NCI-H146 (cell line): ENCODE measurements around the gene SSBP4.
A peak's percentile ranks its signal among the peaks of the same experiment; 100 is the strongest.
"Not testable (repeated sequence)": the region's sequence is repeated elsewhere in the genome, so short reads cannot be mapped to it uniquely, and the experiment has no call there.

Experiments
- DNase-seq: peaks from one replicate; lab custom pipeline; 2025; lab: John Stamatoyannopoulos, UW

Gene SSBP4

DNA sequence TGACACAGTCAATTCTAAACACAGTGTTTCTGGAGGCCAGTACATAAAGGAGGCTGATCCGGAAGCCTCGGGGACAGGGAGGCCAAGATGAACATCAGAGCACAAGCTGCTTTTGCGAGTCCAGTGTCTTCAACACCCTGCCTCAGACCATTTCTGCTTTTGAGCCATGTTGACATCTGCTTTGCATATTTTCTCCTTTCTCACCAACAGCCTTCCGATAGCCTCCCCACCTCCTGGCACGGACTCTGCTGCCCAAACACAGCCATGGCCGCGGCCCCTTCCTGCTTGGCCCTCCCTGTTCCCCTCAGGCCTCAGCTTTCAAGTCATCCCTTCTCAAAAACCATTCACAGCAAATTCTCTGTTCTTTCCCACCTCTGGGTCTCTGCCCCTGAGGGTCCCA is 25.4 kb upstream of the SSBP4 start:
- no peak for DNase-seq

DNA sequence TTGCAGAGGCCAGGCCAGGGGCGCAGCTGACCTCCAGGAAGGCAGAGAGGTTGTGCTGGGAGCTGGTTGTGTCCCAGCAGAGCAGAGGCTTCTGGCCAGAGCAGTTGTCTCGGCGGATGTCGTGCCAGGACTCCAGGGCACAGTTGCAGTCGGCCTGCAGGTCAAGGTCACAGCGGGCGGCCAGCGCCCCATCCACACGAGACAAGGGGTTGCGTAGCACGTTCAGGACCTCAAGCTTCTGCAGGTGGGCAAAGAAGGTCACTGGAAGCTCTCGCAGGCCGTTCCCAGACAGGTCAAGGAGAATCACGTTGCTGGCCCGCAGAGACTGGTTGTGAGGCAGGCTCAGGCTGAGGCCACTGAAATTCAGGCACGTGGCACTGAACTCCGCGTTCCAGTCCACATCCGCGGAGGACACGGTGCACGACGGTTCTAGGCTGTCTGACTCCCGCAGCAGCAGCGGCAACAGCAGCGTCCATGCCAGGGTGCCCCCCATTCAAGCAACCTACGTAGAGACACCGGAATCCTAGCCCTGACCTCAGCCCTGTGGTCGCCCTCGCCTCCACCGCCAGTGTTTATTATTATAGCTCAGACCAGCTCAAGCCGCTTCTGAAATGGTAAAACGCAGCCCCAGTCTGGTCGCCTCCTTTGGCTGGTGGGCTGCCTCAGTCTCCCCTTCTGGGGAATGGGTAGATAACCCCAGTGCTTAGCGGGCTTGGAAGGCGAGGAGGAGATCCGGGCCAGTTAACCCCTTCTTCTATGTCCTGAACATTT is 22.5 kb upstream of the SSBP4 start:
- no peak for DNase-seq

DNA sequence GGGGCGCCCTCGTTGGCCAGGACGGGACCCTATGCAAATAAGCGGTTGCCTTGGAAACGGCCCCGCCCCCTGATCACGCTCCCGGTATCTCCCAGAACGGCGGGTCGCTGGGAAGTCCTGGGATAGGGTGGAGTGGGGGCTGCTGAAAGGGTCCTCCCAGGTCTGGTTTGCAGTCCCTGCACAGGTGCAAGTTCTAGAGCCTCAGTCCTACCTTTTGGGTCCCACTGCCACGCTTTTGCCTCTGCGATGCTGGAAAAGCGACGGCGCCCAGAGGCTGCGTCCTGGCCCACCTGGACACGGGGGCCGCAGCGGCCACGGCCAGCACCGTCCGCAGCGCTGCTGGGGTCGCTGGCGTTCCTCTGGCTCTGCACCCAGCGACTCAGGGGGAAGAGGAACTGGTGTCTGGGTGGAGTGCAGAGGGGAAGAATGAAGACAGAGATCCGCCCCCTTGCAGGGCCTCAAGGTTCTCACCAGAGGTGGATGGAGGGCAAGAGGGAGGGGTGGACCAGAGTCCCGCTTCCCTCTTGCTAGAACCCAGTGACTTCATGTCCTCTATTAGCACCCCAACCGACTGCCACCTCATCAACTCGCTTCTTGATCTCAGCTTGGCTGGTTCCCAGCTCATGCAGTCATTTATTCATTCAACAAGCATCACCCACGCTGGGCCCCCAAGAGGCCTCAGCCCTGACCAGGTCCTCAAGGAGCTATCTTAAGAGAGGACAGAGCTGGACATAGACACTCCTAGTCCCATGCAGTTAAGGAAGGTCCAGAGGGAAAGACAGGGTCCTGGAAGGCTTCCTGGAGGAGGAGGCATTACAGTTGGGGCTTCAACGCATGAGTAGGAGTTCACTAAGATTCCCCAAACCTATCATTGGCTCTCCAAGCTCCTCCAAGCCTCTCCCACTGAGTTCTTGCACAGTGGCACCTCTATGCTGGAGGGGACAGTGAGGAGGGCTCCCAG is 21.7 kb upstream of the SSBP4 start, which contains the start of gene LRRC25:
LRRC25 (minus strand) TSS at position 381 of the 961 bp plus-strand sequence. CDS start 659 bp downstream, outside the sequence.
- peak; percentile 29 for DNase-seq

DNA sequence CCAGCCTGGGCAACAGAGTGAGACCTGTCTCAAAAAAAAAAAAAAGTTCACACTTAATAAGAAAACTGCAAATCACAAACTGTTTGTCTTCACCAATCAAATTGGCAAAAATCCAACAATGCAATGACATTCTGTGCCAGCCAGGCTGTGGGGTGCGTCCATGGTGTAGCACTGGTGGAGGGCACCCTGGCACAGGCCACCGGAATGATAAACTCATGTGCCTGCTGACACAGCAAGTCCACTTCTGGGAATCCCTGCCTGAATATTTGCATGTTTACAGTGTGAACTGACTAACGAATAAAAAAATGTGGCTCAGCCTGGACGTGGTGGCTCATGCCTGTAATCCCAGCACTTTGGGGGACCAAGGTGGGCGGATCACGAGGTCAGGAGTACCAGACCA is 20.2 kb upstream of the SSBP4 start:
- no peak for DNase-seq

DNA sequence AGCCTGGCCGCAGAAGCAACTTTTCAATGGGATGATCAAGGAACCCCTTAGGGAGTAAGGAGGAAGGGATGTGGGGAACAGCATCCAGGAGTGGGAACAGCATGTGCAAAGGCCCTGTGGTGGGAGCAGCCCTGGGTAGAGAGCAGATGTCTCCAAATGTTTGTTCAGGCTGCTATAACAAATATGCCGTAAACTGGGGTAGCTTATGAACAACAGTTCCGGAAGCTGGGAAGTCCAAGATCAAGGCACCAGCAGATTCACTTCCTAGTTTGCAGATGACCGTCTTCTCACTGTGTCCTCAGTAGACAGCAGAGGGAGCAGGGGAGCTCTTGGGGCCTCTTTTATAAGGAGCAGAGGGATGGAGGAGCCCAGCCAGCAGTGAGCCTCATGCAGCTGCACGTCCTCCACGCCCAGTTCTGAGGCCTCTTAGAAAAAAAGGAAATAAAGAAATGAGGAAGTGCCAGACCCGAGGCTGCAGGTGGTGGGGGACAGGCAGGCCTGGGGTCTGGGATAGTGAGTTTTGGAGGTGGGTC is 17.6 kb upstream of the SSBP4 start:
- peak; percentile 35 for DNase-seq

DNA sequence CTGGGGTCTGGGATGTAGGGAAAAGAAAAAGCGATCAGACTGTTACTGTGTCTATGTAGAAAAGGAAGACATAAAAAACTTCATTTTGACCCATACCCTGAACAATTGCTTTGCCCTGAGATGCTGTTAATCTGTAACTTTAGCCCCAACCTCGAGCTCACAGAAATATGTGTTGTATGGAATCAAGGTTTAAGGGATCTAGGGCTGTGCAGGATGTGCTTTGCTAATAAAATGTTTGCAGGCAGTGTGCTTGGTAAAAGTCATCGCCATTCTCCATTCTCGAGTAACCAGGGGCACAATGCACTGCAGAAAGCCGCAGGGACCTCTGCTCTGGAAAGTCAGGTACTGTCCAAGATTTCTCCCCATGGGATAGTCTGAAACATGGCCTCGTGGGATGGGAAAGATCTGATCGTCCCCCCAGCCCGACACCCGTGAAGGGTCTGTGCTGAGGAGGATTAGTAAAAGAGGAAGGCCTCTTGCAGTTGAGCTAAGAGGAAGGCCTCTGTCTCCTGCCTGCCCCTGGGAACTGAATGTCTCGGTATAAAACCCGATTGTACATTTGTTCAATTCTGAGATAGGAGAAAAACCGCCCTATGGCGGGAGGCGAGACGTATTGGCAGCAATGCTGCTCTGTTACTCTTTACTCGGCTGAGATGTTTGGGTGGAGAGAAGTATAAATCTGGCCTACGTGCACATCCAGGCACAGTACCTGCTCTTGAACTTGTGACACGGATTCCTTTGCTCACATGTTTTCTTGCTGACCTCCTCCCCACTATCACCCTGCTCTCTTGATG is 16.5 kb upstream of the SSBP4 start:
- DNase-seq, result not testable (repeated sequence)

DNA sequence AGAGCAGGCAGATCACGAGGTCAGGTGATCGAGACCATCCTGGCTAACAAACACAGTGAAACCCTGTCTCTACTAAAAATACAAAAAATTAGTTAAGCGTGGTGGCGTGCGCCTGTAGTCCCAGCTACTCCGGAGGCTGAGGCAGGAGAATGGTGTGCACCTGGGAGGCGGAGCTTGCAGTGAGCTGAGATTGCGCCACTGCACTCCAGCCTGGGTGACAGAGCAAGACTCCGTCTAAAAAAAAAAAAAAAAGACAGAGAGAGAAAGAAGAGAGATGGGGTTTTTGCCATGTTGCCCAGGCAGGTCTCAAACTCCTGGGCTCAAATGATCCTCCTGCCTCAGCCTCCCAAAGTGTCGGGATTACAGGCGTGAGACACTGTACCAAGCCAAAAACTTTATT is 13.4 kb upstream of the SSBP4 start:
- DNase-seq, result not testable (repeated sequence)

DNA sequence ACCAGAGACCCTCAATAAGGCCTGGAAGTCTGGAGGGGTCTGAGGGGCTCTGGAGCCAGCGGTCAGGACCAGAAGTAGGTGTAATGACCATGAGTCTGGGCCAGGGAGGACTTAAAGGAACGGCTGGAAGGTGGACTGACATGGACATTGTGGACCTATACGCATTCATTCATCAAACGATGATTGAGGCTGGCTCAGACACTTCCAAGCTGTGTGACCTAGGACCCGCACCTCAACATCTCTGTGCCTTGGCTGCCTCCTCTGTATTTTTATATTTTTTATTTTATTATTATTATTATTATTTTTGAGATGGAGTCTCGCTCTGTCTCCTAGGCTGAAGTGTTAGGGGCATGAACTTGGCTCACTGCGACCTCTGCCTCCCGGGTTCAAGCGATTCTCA is 12.4 kb upstream of the SSBP4 start:
- DNase-seq, result no peak

DNA sequence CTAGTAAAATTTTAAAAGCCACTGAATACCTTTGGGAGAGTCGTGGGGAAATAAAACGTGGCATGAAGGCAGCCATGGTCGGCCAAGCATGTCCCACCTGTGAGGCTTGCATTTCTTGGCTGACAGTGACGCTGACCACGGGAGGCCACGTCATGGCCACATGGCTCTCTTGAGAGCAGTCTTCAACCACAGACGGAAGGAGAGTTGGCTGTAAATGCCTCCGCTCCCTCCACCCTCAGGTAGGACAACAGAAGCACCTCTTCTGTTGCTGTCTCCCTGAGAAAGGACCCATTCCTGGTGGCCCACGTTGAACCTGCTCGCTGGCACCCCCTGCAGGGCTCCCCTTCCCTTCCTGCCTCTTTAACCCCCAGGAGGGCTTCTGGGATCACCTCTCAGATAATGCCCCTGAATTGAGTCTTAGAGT is 11.1 kb upstream of the SSBP4 start:
- DNase-seq, result peak; percentile 40

DNA sequence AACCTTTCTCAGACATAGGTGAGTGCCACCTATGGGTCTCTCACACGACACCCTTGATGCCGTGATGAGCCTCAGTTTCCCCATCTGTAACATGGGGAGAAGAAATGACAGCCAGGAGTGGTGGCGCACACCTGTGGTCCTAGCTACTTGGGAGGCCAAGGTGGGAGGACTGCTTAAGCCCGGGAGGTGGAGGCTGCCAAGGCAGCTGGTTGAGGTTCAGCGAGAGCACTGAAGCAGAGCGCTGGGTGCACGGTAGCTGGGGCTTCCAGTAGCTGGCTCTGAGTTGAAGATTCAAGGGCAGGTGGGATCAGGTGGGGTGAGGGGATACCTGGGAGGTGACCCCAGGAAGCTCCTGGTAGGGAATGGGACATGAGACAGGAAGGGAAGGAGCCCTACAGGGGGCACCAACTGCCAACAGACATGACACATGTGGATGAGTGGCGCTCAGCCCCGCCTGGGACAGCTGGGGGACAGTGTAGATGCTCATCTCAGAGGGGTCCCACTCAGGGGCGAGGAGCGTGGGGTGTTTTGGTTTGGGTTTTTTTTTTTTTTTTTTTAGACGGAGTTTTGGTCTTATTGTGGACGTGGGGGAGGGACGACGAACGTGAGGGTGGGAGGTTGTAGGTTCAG is 6.5 kb upstream of the SSBP4 start:
- DNase-seq, result no peak

DNA sequence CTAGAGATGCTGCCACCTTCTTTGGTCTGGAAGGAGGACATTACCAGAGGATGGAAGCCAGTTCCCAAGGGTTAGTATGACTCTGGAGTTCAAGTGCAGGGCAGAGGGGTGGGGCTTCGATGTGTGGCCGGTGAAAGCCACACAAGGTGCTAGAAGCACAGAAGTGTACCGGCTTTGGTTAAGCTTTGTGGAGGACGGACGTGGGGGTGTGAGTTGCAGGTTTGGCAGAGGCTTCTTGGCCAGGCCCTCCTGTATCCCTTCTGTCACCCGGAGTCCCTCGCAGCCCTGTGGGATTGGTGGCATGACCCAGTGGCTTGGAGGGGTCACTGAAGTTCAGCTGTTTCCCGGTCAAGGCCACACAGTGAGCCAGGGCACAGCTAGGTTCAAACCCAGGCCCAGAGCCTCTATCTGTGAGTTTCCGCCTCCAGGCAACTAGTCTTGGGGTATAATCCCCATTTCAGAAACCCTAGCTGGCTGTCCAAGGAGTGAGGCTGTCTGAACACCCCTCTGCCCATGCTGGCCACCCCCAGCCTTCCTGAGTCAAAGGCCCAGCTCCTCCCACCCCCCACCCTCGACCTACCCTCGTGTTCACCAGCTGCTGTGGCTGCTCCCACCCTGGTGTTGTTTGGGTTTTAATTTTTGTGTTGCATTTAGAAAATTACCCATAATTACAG is 4.6 kb upstream of the SSBP4 start:
- no peak for DNase-seq

DNA sequence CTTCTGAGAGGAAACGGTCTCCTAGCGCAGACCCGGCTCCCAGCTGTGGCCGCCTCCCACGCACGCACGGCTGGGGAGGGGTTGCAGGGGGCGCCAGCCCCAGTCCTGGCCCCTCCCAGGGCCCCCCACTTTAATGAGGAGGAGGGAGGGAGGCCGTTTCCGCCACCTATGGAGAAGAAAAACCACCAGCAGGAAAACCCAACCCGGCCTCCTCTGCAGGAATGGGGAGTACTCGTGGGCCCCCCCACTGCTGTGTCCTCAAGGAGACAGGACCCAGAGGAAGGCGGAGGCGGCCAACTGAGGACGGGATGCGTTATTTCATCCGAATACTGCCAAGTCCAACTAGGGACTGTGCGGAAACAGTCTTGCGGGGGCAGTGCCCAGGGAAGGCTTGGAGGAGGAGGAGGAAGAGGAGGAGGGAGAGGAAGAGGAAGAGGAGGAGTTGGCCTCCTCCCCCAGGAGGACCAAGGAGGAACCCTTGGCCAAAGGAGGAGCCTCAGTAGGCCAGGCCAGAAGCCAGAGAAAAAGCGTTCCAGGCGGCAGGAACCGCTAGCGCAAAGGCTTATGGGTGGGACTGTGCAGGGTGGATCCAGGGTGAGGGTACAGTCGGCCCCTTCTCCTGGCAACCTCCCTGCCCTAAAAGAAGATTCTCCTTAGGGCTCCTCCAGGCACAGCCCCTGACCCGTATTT is 3.9 kb upstream of the SSBP4 start:
- DNase-seq, result peak; percentile 81

DNA sequence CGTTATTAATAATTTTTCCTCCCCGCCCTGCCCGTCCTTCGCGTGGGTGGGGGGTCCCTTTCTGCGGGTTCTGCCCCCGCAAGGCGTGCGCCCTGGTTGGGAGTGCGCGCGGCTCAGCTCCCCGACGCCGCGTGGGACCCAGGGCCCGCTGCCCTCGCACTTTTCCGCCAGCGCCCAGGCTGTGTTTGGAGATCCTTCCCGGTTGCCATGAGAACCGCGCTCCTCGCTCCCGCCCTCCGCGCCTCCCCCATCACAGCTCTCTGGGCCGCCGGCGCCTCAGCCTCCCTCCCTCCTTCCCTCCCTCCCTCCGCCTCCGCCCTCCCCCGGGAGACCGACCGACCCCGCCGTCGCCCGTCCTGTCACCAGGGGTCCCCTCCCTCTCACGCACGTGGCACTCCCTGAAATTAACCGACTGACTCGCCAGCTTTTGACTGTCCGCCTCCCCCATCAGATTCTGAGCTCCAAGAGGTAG is 2.4 kb upstream of the SSBP4 start:
- peak; percentile 91 for DNase-seq

DNA sequence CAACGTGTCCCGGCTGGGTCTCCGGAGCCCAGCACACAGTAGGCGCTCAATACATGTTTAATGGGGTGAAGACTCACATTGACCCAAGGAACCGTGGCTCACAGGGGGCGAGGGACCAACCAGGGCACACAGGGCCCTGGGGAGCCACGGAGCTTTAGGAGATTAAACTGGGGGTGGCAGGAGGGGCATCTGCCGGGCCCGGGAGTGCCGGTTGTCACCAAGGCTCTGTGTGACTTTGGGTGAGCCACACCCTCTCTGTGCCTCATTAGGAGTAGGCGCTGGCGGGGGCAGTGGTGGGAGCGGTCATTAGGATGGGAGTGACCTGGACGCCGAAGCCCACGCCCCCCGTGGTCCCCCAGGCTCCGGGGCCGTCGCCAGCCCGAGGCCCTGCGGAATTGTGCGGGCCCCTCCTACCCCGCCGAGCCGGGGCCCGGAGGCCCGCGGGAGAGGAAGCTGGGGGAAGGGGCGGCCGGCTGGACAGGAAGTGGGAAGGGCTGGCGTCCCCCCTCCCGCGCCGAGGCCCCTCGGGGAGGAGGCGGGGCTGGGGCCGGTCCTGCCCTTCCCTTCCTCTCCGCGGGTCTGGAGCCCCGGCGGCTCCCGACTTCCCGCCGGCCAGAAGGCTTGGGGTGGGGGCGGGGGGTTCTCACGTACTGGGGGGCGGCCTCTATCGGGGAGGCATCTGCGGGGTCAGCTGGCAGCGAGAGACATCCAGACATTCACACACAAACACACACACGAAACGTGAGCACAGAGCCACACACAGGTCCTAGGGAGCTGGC is 1.8 kb upstream of the SSBP4 start:
- peak; percentile 90 for DNase-seq

DNA sequence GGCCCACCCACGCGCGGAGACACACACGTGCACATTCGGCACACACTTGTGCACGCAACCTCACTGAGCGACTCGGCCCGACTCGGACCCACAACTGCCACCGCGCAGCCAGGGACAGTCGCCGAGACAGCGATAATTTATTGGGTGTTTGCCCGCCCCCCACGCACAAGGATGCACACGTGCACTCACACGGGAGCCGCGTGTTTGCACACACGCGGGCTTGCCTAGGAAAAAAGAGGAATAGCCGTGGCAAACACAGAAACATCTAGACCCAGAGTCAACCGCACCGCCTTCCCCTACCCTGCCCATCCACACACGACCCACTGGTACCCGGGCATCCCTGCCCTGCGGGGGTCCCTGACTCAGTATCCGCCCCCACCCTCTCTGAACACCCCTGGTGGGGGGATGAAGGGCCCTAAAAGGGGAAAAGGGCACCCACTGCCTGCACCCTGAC is 1.1 kb upstream of the SSBP4 start:
- no peak for DNase-seq

DNA sequence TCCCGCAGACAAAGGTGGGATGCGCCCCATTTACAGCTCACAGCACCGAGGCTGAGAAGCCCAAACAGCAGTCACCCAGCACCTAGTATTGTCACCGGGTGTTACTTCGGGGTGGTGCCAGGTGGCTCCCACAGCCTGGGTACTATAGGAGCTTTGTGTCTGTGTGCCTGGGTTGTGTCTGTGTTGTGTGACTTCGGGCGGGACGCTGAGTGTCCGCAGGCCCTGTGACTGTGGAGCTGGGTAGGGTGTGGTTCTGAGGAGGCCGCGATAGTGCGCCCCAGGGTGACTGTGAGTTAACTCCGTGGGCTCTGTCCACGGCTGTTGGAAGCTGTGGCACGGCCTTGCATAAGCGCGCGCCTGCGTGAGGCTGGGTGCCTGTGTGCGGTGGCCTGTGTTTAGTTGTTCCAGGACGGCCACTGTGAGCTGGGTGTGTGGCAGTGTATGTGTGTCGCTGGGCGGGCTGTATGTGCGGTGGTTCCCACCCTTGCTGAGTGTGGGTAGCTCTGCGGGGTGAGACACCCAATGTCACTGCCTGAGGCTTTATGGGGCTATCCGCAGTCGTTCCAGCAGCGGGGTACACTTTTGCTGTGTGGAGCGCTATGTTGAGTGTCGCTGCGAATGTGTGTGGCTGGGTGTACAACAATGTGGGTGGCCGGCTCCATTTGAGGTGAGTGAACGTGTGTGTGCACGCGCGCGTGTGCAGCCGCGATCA is 559 bp upstream of the SSBP4 start:
- peak; percentile 68 for DNase-seq

DNA sequence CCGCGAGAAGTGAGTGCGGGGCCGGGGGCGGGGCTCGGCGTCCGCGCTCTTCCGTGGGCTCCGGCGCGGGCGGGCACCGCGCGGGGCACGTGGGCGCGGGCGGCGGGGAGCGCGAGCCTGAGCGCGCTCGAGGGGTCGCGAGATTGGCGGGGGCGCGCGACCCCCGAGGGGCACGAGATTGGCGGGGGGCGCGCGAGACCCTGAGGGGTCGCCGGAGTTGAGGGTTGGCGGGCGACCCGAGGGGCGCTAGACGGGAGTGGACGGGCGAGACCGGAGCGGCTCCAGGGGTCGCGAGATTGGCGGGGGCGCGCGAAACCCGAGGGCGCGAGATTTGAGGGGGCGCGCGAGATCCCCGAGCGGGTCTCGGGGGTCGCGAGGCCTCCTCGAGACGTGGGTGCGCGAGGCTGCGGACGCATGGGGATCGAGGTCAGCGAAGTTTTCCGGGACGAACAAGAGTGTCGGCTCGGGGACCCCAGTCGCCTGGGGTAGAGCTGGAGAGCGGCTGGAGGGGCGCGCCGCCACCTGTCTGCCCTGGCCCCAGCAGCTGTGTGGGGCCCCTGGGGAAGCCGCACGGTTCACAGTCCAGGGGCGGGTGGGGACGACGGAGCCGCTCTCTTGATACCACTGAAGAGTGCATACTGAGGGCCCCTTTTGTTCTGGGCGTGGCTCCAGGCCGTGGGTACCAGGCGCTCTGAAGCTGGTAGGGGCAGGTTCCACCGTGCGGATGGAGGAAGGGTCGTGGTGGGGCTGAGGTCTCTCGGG is 682 bp downstream of the SSBP4 start:
- DNase-seq, result peak; percentile 48

DNA sequence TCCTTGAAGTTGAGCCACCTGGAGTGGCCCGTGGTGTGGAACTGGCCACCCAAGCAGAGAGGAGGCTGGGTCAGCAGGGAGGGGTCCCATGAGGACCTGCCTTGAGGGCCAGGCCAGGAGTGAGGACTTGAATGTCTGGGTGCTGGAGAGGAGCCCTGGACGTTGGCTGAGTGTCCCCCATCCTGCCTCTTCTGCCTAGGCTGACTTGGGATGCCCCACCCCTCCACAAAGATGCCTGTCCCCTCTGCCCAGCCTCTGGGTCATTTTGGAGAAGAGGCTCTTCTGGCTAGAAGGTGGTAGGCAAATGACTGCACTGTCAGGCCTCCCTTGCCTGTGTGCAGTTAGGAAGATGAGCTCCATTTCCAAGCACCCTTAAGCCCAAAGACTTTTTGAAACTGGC is 1.7 kb downstream of the SSBP4 start:
- no peak for DNase-seq
